Measurements from ENCODE around the gene MRPS9.

DNA sequence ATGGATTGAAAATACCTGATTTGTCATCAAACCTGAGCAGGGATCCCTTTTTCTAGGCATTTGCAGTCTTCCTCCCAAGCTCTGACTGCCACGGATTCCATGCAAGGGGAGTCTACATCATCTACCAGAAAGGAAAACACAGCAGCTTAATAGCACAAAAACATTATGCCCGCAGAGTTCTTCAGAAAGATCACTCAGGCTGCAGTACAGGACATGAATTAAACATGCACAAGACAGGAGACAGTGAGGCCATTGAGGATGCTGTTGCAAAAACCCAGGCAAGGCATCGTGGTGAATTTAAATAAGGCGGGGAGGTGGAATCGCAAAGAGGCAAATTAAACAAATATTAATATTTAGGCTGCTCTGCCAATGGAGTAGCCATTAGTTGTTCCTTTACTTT is 88.5 kb downstream of the MRPS9 start:
- TF ChIP-seq, protein P1, sequence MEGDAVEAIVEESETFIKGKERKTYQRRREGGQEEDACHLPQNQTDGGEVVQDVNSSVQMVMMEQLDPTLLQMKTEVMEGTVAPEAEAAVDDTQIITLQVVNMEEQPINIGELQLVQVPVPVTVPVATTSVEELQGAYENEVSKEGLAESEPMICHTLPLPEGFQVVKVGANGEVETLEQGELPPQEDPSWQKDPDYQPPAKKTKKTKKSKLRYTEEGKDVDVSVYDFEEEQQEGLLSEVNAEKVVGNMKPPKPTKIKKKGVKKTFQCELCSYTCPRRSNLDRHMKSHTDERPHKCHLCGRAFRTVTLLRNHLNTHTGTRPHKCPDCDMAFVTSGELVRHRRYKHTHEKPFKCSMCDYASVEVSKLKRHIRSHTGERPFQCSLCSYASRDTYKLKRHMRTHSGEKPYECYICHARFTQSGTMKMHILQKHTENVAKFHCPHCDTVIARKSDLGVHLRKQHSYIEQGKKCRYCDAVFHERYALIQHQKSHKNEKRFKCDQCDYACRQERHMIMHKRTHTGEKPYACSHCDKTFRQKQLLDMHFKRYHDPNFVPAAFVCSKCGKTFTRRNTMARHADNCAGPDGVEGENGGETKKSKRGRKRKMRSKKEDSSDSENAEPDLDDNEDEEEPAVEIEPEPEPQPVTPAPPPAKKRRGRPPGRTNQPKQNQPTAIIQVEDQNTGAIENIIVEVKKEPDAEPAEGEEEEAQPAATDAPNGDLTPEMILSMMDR (IDR thresholded peaks at IDR 0.05) = no peak
- TF ChIP-seq ZFX (IDR thresholded peaks at IDR 0.05; ENCODE audit: borderline replicate concordance) = no peak

Measured in 22Rv1 (cell line).